DMS53 (cell line): ENCODE measurements around the gene SLFN14.
"Not testable (repeated sequence)": the region's sequence is repeated elsewhere in the genome, so short reads cannot be mapped to it uniquely, and the experiment has no call there.

Experiments used
- DNase-seq: peaks from one replicate; lab custom pipeline; 2025; lab: John Stamatoyannopoulos, UW

Gene SLFN14

DNA sequence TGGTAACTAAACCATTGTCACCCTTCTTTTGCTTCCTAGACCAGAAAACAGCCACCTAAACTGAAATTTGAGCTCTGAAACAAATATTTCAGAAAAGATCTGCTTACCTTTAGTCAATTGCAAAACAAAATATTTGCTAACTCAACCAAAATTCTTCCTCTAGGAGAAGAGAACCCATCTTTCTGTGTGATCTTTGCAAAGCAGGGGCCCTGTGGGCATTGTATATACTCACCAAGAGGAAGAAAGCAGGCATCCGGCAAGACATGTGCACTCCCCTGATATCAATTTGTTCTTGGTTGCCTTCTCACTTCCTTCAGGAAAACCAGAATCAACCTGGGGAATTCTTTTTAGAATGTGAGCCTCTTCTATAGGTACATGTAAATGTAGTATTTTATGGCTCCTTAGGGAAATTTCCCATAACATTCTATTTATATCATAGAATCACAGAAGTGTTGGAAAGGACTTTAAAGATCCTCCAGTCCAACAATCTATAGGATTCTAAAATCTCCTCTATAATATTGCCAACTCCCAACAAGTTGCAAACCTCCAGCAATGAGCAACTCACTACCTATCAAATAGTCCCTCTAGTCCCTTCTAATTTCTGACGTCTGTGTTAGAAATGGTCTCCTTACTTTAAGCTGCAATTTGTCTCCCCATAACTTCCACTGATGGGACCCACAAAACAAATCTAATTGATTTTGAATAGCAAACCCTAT, 966 bp downstream of the SLFN14 start:
- no peak for DNase-seq

DNA sequence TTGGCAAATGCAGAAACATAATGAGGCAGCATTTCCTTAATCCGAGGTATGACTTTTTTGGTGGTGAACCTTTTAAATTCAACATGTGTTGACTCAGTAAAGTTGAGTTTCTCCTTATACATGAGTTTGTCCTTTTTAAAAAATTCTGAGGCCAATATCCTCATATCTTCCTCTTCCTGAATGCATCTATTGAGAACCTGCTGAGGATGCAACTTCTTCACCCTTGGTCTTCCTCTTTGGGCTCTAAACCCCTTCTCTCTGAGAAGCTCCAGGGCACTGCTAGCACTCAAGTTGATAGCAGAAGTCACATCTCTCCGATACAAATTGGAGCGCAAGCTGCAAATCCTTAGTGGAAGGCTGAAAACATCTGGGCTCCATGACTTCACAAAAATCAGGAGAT, 3.3 kb downstream of the SLFN14 start:
- DNase-seq, result no peak

DNA sequence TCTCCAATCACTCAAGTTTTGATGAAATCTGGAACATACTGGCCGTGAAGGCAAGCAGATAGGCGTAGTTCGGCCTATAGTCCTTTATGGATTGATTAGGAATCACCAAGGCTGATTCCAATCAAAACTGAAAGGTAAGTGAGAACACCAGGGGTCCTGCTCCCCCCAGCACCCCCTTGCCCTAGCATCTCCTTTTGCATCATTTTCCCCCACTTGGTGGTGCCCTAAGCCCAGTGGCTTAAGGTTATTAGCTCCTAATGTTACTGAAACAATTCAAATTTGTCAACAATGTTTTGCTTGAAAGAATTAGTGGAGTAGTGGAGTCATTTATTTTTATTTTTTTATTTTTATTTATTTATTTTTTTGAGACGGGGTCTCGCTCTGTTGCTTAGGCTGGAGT, 4.9 kb downstream of the SLFN14 start:
- DNase-seq, result no peak

DNA sequence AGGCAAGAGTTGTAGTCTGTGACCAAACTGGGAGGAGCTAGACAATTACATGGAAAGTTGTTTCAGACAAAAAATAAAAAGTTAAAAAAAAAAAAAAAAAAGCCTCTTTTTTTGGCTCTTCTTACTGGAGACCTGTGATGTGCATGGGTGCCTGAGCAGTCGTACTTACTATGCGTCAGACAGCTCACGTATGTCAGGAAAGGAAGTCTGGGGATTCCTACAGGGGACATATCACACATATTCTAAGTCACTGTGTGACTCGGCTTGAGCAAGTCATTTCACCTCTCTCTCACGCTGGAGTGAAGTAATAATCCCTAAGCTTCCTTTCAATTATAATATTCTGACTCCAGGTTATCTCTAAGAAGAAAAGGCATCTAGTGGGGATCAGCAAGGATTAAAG, 6.0 kb downstream of the SLFN14 start:
- no peak for DNase-seq

DNA sequence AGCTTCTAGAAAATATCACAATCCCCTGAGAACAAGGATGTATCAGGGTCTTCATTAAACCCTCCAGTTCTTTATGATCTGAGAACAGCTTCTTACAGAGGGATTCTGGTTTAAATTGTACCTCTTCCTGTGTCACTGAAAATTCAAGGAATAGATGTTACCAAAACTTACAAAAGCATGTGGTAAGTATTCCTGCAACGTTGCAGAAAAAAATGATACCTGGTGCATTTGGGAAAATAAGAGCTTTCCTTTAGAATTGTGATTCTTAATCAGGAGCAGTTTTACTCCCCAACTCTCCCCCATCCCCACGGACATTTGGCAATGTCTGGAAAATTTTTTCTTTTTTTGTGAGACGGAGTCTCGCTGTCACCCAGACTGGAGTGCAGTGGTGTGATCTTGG, 7.3 kb downstream of the SLFN14 start:
- DNase-seq, result no peak

DNA sequence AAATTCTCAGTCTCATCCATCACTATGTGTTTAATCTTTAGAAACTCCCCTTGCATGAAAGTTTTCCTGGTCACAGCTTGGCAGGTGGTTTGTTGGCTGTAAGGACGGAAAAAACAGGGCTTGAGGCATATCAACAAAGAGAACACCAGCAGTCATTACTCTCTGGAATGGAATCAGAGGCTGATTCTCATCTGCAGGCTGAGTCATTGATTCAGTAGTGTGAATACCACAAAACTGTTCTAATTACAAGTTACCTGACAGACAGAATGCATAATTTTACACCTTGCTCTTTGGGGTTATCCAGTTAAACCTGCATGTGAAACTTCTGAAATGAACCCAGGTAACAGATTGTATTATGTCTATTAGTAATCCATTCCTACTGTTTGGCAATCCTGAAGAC, 11.6 kb downstream of the SLFN14 start:
- DNase-seq, result no peak

DNA sequence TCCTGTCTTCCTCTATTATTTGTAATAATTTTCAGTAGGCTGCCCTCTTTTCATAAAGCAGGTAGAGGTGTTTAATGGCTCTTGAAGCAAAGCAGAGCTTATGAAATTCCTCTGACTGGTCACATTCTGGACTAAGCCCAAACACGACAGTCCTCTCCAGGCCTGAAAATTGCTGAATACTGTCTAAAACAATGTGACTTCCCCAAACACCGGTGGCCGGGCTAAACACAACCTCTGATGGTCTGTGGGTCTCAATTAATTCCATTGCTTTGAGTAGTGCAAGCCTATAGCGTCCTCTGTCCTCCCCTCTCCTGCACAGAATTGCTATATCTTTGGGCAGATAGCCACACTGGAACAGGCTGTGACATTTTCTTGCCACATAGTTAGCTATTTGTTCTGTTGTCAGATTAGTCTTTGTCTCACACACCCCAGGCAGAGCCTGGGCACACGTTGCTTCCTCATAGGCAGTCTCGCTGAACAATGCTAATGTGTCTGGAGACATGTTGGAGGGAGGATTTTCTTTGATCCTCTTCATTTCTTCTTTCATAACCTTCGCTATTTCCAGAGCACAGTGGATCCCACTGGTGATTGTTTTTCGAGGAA, 12.3 kb downstream of the SLFN14 start:
- DNase-seq, result no peak

DNA sequence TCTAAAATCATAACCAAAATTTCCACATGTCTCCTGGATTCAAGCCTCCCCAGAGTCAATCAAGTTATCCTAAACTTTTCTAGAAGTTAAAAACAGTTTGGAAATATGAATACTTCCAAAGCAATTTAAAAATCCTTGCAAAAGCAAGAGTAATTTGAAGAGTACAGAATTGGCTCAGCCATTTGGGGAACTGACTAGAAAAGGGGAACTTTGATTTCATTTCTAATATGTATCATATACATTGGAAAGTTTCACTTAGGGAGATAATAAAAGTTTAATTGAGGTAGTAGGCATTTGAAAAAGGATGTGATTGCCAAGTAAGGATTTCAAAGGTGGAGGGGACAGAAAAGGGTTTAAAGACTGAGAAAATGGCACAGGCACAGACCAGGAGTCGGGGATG, 14.1 kb downstream of the SLFN14 start:
- DNase-seq, result no peak

DNA sequence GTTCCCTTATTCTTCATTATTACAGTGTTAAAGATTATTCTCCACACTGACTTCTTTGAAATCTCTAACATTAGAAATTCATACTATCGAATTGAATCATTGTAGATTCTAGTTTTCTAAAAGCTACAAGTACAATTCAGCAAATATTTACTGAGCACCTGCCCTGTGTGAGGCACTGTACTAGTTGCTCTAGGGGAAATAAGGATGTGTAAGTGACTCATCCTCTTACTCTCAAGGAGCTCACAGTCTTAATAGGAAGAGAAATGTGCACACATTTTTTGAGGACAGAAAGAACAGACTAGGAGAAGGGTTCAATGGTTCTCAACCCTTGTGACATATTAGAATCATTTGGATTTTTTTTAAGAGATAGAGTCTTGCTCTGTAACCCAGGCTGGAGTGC, 15.5 kb downstream of the SLFN14 start:
- DNase-seq, result peak; percentile 3

DNA sequence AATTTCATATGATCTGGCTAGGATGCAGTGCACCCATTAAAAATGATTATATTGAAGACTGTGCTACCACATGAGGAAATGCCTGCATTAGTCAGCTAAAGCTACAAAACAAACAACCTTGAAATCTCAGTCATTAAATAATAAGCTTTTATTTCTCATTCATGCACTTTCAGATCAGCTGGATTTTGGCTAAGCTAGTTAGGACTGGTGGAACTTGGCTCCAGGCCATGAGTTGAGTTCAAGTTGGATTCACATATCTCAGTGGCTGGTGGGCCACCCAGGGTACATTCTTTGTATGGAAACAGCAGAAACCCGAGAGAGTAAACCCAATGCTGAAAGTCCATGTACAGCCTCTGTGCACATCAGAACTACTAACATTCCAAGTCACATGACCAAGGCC, 16.8 kb downstream of the SLFN14 start:
- DNase-seq, result no peak

DNA sequence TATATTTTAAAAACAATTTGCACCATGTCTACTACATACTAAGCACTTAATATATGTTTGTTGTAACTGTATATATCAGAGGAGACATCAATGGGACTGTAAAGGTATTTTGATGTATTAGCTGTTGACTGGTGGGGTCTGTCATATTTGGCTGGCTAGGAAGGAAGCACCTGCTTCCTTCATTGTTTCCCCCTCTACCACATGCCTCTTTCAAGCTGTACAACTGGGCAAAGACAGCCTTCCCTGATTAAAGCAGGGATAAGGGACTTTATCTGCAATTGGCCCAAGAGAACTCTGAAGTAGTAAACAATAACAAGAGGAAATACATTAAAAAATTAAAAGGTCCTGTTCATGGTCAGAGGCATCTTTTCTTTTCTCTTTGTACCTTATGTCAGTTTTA, 17.6 kb downstream of the SLFN14 start:
- no peak for DNase-seq

DNA sequence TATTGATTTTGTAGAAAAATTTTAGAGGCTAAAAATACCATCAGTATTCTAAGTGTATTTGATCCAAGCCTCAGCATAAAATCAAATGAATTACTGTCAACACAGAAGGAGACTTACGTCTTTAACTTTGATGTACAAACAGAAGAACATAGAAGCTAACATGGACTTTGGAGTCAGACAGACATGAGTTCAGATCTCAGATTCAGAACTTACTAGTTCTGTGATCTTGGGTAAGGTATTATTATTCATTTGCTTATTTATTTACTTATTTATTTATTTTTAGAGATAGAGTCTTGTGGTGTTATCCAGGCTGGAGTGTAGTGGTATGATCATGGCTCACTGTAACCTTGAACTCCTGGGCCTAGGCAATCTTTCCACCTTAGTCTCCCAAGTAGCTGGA, 19.2 kb downstream of the SLFN14 start:
- DNase-seq, result no peak

DNA sequence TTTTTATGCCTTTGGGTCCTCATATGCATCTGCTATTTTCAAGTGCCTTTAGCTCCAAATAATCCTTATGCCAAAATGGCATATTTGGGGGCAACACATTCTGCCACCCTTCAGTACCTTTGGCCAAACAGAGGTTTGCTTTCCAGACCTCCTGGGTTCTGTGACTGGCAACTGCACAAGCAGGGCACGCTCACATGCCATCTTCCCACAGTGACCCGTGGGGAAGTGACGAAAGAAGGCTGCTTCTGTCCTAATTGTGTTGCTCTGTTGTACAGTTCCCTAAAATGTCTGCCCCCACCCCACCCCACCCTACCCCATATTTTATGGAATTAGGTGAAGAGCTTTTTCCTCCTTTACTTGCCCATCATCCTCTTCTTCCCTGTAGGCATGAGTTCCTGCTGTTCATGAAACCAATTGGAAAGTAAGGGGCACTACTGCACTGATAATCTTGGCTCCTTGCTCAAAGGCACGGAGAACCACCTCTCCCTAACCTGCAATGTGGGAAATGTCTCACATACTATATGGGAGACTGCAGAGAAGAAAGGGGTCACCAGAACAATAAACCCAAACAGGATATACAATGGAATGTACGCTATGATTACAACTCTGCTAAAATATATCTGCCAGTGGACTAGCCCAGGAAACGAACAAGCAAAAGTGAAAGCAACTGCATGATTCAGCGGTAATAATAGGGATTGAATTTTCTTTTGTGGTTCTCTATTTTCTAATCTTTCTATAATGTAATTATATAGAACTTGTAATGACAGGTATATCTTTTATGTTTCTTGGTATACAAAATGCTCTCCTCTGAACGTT, 19.8 kb downstream of the SLFN14 start:
- DNase-seq, result peak; percentile 2

DNA sequence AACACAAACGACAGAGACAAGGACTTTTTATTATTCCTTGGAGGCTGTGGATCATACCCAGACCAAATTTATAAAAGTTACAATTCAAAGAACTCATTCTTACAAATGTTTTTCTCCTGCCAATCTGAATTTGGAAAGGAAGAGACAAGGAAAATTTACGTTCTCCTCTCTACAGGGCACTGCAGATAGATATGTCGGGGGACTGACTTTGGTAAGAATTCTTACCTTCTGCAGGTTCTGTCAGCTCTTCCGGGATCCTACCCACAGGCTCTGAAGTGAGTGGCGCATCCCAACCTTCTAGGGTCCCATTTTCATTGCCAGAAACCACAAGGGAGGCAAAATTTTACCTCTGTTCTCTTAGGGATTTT, 21.0 kb downstream of the SLFN14 start:
- no peak for DNase-seq

DNA sequence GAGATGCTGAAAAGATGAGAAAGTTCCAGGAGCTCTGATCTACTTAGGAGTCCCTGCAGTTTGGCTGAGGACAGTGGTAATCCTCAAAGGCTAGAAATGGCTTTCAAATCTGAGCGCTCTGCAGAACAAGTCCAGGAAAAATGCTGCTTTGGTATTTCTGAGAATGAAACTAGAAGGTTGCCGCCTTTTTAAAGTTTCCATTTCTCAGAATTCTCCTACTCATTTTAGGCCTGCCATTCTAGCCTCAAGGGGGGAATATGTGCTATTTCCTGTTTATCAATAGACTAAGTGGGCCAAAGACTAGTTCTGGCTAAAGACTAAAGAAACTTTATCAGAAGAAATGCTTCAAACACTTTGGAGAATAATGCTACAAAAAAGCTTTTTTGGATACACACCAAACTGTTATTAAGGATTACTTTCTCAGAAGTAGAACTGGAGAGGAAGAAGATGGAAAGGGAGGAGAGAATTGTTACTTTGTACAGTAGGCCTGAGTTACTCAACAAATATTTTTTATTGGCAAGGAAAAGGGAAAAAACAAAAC, 22.9 kb downstream of the SLFN14 start, which contains the start of gene SLFN12L:
Gene SLFN12L (minus strand): TSS at position 78 of the 541 bp plus-strand sequence. CDS start 15,314 bp downstream, outside the sequence.
- DNase-seq, result no peak

DNA sequence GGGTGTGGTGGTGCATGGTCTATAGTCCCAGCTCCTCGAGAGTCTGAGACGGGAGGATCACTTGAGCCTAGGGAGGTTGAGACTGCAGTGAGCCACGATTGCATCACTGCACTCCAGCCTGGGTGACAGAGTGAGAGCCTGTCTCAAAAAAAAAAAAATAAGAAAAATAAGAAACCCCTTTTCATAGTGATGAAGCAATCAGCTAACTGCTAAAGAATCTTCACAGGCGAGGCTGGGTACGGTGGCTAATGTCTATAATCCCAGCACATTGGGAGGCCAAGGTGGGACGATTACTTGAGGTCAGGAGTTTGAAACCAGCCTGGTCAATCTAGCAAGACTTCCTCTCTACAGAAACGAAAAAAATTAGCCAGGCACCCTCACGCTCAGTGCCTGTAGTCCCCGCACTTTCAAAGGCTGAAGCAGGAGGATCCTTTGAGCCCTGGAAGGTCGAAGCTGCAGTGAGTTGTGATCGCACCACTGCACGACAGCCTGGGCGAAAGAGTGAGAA, 23.9 kb downstream of the SLFN14 start:
- no peak for DNase-seq

DNA sequence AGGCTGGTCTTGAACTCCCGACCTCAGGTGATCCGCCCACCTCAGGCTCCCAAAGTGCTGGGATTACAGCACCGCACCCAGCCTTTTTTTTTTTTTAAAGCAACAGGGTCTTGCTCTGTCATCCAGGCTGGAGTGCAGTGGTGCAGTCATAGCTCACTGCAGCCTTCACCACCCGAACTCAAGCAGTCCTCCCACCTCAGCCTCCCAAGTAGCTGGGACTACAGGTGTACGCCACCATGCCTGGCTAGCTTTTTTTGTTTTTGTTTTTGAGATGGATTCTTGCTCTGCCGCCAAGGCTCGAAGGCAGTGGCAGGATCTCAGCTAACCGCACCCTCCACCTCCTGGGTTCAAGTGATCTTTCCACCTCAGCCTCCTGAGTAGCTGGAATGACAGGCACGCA, 25.2 kb downstream of the SLFN14 start:
- not testable (repeated sequence) for DNase-seq

DNA sequence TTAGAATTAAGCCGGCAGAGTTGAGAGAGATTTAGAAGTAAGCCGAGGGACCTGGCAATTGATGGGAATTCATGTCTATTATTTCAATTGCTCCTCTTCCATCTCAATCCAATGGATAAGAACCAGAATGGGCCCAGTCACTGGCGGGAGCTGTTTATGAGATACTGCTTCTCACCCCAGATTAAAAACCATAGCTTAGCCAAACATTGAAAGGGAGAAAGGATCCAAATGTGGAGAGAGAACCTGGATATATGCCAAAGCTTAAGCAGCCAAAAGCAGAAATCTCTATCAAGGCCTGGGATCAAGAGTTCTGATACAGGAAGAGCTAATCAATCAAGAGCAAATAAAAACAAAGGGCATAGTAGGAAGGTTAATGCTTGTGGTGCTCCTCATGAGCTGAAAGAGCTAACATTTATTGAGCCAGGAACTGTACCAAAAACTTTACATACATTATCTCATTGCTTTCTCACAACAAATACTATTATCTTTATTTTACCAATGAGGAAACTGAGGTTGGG, 26.0 kb downstream of the SLFN14 start:
- DNase-seq, result no peak

DNA sequence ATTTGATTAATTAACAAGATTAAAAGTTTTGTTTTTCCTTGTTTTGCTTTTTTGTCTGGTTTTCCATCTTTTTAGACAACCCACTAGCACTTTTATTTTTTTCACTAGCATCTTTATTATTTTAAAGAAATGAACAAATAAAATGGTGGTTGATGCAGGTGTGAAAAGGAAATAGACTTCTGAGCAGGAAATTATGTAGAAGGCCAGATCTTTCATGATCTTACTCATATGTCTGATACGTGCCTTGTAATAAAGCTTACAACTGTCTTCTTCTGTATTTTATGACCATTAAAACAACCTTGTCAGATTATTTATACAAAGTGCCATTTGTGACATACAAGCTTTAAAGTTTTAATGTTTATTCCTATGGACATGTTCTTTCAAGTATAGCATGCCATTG, 29.5 kb downstream of the SLFN14 start:
- no peak for DNase-seq

DNA sequence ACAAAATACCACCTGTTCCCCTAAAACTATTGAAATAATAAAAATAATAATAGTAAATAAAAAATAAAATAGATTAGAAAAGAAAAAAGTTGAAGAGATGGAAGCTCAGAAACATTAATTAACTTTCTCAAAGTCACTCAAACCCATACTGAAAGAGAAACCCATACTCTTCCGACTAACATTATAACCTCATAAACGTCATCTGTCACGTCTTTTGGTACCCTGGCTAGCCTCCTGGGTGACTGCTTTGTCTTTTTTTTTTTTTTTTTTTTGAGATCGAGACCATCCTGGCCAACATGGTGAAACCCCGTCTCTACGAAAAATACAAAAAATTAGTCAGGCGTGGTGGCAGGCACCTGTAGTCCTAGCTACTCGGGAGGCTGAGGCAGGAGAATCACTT, 30.8 kb downstream of the SLFN14 start:
- no peak for DNase-seq

DNA sequence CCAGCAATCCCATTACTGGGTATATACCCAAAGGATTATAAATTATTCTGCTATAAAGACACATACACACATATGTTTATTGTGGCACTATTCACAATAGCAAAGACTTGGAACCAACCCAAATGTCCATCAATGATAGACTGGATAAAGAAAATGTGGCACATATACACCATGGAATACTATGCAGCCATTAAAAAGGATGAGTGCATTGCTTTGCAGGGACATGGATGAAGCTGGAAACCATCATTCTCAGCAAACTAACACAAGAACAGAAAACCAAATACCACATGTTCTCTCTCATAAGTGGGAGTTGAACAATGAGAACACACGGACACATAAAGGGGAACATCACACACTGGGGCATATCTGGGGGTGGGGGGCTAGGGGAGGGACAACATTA, 31.3 kb downstream of the SLFN14 start:
- not testable (repeated sequence) for DNase-seq

DNA sequence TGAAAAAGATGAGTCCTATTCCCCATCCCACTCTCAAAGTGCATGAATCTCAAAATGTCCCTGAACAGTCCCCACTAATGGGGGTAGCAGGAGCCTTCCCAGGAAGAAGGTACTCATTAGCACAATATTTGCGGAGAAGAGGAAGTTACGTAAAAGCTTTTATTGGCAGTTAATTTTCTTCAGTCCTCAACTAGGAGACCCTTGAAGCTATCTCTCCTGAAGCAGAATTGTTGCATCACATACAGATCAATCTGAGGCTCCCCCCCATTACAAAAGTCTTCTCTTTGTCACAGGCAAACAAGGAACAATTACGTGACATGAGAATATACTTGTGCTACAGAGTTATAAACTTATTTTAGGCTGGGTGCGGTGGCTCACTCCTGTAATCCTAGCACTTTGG, 37.3 kb downstream of the SLFN14 start:
- DNase-seq, result no peak
